Transverse colon (tissue), 3 donors: ENCODE measurements around the gene TADA2B.

Source experiments
- CTCF ChIP-seq, 5 experiments: fragments of 200-600 bp in 3 of 5; fragments of 450-650 bp in 2 of 5; sonication (generic) in 3 of 5; IDR thresholded peaks; 1 replicate in 2 of 5; 2 replicates in 3 of 5; pipeline ENCODE4 v1.5.1; 2016 to 2017; ENCODE audit warnings: antibody characterized with exemption in 5 of 5, inconsistent platforms in 3 of 5, mild to moderate bottlenecking in 2 of 5, moderate library complexity in 1 of 5
- EP300 ChIP-seq: sonication (generic); formaldehyde crosslinking; IDR thresholded peaks from one replicate; pipeline ENCODE4 v1.6.1; 2017; ENCODE audit warnings: antibody characterized with exemption, low read depth

- TF ChIP-seq CTCF (IDR thresholded peaks at IDR 0.05) = no peak
- TF ChIP-seq EP300 = no peak
These were observed 33.6 kb upstream of the TADA2B start for GRCh38 chr4:7009564-7009963.
